ENCODE measurements around the gene DRD1.
"Not testable (repeated sequence)": the region's sequence is repeated elsewhere in the genome, so short reads cannot be mapped to it uniquely, and the experiment has no call there.

The DRD1 gene

DNA sequence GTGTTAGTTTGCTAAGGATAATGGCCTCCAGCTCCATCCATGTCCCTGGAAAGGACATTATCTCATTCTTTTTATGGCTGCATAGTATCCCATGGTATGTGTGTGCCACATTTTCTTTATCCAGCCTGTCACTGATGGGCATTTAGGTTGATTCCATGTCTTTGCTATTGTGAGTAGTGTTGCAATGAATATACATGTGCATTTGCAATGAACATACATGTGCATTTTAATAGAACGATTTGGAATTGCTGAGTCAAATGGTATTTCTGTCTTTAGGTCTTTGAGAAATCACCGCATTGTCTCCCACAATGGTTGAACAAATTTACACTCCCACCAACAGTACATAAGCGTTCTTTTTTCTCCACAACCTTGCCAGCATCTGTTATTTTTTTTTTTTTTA lies 37.7 kb downstream of the DRD1 start:
- DNase-seq (ENCODE audit: low read depth, low spot score), result no peak
- ChIA-PET POLR2A (no interaction called here), CTCF (no interaction called here)
- TF ChIP-seq, protein P1, sequence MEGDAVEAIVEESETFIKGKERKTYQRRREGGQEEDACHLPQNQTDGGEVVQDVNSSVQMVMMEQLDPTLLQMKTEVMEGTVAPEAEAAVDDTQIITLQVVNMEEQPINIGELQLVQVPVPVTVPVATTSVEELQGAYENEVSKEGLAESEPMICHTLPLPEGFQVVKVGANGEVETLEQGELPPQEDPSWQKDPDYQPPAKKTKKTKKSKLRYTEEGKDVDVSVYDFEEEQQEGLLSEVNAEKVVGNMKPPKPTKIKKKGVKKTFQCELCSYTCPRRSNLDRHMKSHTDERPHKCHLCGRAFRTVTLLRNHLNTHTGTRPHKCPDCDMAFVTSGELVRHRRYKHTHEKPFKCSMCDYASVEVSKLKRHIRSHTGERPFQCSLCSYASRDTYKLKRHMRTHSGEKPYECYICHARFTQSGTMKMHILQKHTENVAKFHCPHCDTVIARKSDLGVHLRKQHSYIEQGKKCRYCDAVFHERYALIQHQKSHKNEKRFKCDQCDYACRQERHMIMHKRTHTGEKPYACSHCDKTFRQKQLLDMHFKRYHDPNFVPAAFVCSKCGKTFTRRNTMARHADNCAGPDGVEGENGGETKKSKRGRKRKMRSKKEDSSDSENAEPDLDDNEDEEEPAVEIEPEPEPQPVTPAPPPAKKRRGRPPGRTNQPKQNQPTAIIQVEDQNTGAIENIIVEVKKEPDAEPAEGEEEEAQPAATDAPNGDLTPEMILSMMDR (IDR thresholded peaks at IDR 0.05; ENCODE audit: insufficient read depth, low read length, missing control alignments), result no peak
- no peak overlapping the region for H3K4me3 ChIP-seq (ENCODE audit: low read depth, low read length)

DNA sequence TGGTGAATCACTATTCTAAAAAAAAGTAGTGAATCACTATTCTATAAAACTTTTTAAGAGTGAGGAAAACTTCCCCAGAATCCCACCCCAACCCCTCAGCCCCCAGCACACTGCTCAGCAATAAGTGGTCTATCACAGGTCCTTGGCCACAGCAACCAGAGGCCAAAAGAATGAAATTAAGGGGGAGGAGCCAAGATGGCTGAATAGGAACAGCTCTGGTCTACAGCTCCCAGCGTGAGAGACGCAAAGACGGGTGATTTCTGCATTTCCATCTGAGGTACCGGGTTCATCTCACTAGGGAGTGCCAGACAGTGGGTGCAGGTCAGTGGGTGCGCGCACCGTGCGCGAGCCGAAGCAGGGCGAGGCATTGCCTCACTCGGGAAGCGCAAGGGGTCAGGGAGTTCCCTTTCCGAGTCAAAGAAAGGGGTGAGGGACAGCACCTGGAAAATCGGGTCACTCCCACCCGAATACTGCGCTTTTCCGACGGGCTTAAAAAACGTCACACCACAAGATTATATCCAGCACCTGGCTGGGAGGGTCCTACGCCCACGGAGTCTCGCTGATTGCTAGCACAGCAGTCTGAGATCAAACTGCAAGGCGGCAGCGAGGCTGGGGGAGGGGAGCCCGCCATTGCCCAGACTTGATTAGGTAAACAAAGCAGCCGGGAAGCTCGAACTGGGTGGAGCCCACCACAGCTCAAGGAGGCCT lies 46.2 kb downstream of the DRD1 start:
- POLR2A ChIA-PET; CTCF ChIA-PET; H3K4me3 ChIP-seq (ENCODE audit: low read depth, low read length); DNase-seq (ENCODE audit: low read depth, low spot score): not testable (repeated sequence)

DNA sequence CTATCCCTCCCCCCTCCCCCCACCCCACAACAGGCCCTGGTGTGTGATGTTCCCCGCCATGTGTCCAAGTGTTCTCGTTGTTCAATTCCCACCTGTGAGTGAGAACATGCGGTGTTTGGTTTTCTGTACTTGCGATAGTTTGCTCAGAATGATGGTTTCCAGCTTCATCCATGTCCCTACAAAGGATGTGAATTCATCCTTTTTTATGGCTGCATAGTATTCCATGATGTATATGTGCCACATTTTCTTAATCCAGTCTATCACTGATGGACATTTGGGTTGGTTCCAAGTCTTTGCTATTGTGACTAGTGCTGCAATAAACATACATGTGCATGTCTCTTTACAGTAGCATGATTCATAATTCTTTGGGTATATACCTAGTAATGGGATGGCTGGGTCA lies 48.6 kb downstream of the DRD1 start:
- DNase-seq (ENCODE audit: low read depth, low spot score); POLR2A ChIA-PET; H3K4me3 ChIP-seq (ENCODE audit: low read depth, low read length): not testable (repeated sequence)
- CTCF ChIA-PET, result interaction anchor here (1.5 kb wide), 1 partner anchor 48 kb away, joined by 3 read pairs; the partner anchor contains the start of gene DRD1

DNA sequence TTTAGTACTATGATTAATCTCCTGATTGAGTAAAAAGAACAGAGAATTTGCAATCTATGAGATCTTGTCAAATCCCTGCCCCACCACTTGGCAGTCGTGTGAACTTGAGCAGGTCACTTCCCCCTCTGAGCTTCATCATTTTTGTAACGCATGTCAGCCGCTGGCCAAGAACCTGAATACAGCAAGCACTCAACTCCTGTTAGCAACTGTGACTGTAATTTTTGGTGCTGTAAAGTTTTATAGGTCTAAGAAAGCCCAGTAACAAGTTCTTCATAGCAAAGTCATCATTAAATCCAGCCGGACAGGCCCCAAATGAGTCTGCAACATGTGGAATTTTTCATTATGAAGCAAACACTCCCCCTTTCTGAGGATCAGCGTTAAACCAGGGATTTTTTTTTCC lies 49.4 kb downstream of the DRD1 start:
- no peak overlapping the region for H3K4me3 ChIP-seq (ENCODE audit: low read depth, low read length)
- TF ChIP-seq, protein P1 (IDR thresholded peaks at IDR 0.05; ENCODE audit: insufficient read depth, low read length, missing control alignments), result no peak
- CTCF ChIA-PET, result interaction anchor here (1.5 kb wide), 1 partner anchor 49 kb away, joined by 3 read pairs; the partner anchor contains the start of gene DRD1
- no peak for DNase-seq (ENCODE audit: low read depth, low spot score)
- POLR2A ChIA-PET, result no interaction called here

DNA sequence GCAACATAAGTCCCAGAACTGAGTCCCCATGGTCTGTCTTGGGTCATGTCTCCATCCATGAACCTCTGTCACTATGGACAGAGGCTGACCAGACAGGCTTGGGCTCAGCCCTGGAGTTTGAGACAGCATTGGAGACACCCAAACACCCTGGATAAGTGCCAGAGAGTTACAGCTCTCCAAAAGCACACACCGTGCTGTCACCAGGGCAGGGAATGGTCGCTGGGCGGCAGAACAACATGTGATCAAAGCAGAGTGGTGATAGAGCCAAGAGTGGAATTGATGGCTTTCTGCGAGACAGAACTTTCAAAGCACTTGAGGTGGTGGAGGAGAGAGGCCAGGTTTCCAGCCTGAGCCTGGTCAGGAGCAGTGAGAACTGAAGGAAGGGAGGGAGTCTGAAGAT lies 50.1 kb downstream of the DRD1 start:
- H3K4me3 ChIP-seq (ENCODE audit: low read depth, low read length), result no peak overlapping the region
- POLR2A ChIA-PET, result no interaction called here
- TF ChIP-seq, protein P1 (IDR thresholded peaks at IDR 0.05; ENCODE audit: insufficient read depth, low read length, missing control alignments), result no peak
- CTCF ChIA-PET, result no interaction called here
- DNase-seq (ENCODE audit: low read depth, low spot score), result no peak

DNA sequence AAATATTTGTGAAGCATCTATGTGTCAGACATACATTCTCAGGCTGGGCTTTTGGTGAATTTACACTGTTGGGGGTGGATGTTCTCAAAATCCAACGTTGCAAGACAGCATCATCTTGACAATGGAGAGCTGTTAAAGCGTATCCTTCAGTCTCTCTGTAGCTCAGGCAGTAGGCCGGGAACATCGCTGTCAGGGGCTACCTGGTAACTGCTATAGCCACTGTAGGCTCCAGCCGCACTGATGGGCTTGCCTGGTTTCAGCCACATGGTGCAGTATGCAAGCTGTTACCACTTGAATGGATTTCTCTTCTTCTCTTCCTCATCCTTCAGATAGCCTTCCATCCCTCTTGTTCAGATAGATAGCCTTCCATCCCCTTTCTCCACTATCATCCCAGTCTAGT lies 51.7 kb downstream of the DRD1 start:
- TF ChIP-seq, protein P1 (IDR thresholded peaks at IDR 0.05; ENCODE audit: insufficient read depth, low read length, missing control alignments), result no peak
- POLR2A ChIA-PET, result no interaction called here
- DNase-seq (ENCODE audit: low read depth, low spot score), result no peak
- no peak overlapping the region for H3K4me3 ChIP-seq (ENCODE audit: low read depth, low read length)
- CTCF ChIA-PET, result no interaction called here

DNA sequence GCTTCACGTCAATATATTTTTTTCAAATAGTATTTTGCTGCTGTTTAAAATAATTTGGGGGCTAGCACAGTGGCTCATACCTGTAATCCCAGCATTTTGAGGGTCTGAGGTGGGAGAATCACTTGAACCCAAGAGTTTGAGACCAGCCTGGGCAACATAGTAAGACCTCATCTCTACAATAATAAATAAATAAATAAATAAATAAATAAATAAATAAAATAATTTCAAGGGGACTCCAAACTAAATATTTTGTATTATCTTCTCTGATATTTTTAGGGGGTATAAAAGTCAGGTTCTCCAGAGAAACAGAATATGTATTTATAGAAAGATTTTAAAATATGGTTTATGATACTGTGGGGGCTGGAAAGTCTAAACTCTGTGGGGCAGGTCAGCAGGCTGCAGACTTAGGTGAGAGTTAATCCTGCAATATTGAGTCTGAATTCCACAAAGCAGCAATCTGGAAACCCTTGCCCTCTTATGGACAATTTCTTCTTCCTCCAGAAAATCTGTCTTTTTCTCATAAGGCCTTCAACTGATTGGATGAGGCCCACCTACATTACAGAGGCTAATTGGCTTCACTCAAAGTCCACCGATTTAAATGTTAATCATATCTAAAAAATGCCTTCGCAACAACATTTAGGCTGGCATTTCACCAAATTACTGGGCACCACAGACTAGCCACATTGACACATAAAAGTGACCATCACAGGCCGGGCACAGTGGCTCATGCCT lies 53.5 kb downstream of the DRD1 start:
- no peak overlapping the region for H3K4me3 ChIP-seq (ENCODE audit: low read depth, low read length)
- ChIA-PET CTCF (no interaction called here), POLR2A (no interaction called here)
- DNase-seq (ENCODE audit: low read depth, low spot score), result no peak
- TF ChIP-seq, protein P1 (IDR thresholded peaks at IDR 0.05; ENCODE audit: insufficient read depth, low read length, missing control alignments), result no peak
